ENCODE data around the gene AUTS2.

Gene AUTS2

GRCh38 chr7:70787286-70787685 lies 1189.0 kb downstream of the AUTS2 start:
- DNase-seq (ENCODE audit: low read depth, low spot score): no peak
- CTCF ChIA-PET: interaction anchor here (1.0 to 1.7 kb wide), 3 partner anchors 9 to 89 kb away, joined by 3 to 7 read pairs (median 4); no protein-coding TSS in a partner anchor

GRCh38 chr7:70787771-70788170 lies 1189.5 kb downstream of the AUTS2 start:
- no peak overlapping the region for H3K4me3 ChIP-seq (ENCODE audit: low read depth, low read length)
- POLR2A ChIA-PET: no interaction called here
- no peak for TF ChIP-seq CTCF (IDR thresholded peaks at IDR 0.05; ENCODE audit: insufficient read depth, low read length, missing control alignments)
- CTCF ChIA-PET: interaction anchor here (1.0 to 1.7 kb wide), 3 partner anchors 9 to 89 kb away, joined by 3 to 7 read pairs (median 4); no protein-coding TSS in a partner anchor
- no peak for DNase-seq (ENCODE audit: low read depth, low spot score)

More at GRCh38 chr7:70787286-70787685, 1189.0 kb downstream of the AUTS2 start:
- no peak overlapping the region for H3K4me3 ChIP-seq (ENCODE audit: low read depth, low read length)
- POLR2A ChIA-PET: no interaction called here
- no peak for TF ChIP-seq CTCF (IDR thresholded peaks at IDR 0.05; ENCODE audit: insufficient read depth, low read length, missing control alignments)

- H3K4me3 ChIP-seq (ENCODE audit: low read depth, low read length): no peak overlapping the region
- ChIA-PET CTCF (interaction anchor here (1.7 kb wide), 1 partner anchor 90 kb away, joined by 3 read pairs; no protein-coding TSS in a partner anchor), POLR2A (no interaction called here)
- DNase-seq (ENCODE audit: low read depth, low spot score): no peak
- no peak for TF ChIP-seq CTCF (IDR thresholded peaks at IDR 0.05; ENCODE audit: insufficient read depth, low read length, missing control alignments)
Measured at GRCh38 chr7:70788276-70788675, 1190.0 kb downstream of the AUTS2 start.

- POLR2A ChIA-PET: no interaction called here
- no peak for DNase-seq (ENCODE audit: low read depth, low spot score)
Measured at GRCh38 chr7:70789481-70790214, 1191.4 kb downstream of the AUTS2 start.

GRCh38 chr7:70790215-70791073 lies 1192.2 kb downstream of the AUTS2 start:
- ChIA-PET POLR2A (no interaction called here), CTCF (no interaction called here)
- no peak for TF ChIP-seq CTCF (IDR thresholded peaks at IDR 0.05; ENCODE audit: insufficient read depth, low read length, missing control alignments)

More at GRCh38 chr7:70789481-70790214, 1191.4 kb downstream of the AUTS2 start:
- no peak overlapping the region for H3K4me3 ChIP-seq (ENCODE audit: low read depth, low read length)
- no peak for TF ChIP-seq CTCF (IDR thresholded peaks at IDR 0.05; ENCODE audit: insufficient read depth, low read length, missing control alignments)
- CTCF ChIA-PET: no interaction called here

GRCh38 chr7:70791341-70791740 lies 1193.1 kb downstream of the AUTS2 start:
- CTCF ChIA-PET: no interaction called here
- H3K4me3 ChIP-seq (ENCODE audit: low read depth, low read length): no peak overlapping the region
- POLR2A ChIA-PET: no interaction called here
- DNase-seq (ENCODE audit: low read depth, low spot score): no peak
- TF ChIP-seq CTCF (IDR thresholded peaks at IDR 0.05; ENCODE audit: insufficient read depth, low read length, missing control alignments): no peak

More at GRCh38 chr7:70790215-70791073, 1192.2 kb downstream of the AUTS2 start:
- DNase-seq (ENCODE audit: low read depth, low spot score): no peak
- H3K4me3 ChIP-seq (ENCODE audit: low read depth, low read length): no peak overlapping the region
